IMR-90 (cell line): Measurements from ENCODE around the gene EMD. TPM values are rescaled to one million over a fixed set of nuclear protein-coding genes. Genes with fewer than 3 reads are reported as not detected.

Experiments
- ATAC-seq: fragments of 200-7000 bp; cut with Tn5 transposase; 2 replicates; pipeline ENCODE4 v1.9.1; 2020; ENCODE audit warnings: low read depth, mild to moderate bottlenecking, moderate library complexity
- BruUV-seq: library from RNA; stranded (reverse); fragments of 400-500 nt; replicated peaks from 2 replicates; lab custom pipeline; 2021; lab: Mats Ljungman, UMichigan
- CTCF ChIA-PET: fragments of 300-600 bp; formaldehyde crosslinking; extraction: SDS; loops from one replicate; lab custom pipeline; 2021; ENCODE audit warnings: antibody characterized with exemption; lab: Yijun Ruan, JAX
- POLR2A ChIA-PET: fragments of 300-600 bp; sonication (Branson Sonifier 250); formaldehyde crosslinking; loops from one replicate; lab custom pipeline; 2022; ENCODE audit warnings: antibody characterized with exemption; ENCODE audit not compliant: unreplicated experiment; lab: Charles Lee
- DNase-seq: peaks from one replicate; pipeline ENCODE4 v3.0.0; 2013
- H2AFZ ChIP-seq: replicated peaks from 2 replicates; pipeline ENCODE3; 2013; ENCODE audit warnings: low read length, mild to moderate bottlenecking; ENCODE audit not compliant: poor library complexity
- H2AK5ac ChIP-seq: 2 replicates; pipeline ENCODE4 v1.6.1; 2013; ENCODE audit warnings: low read depth, low read length, inconsistent platforms
- H2AK9ac ChIP-seq: replicated peaks from 2 replicates; pipeline ENCODE3; 2013; ENCODE audit warnings: mild to moderate bottlenecking, low read depth, low read length, moderate library complexity; ENCODE audit not compliant: poor library complexity
- H2BK120ac ChIP-seq: 2 replicates; pipeline ENCODE4 v1.6.1; 2013; ENCODE audit warnings: low read depth, low read length, inconsistent platforms
- H2BK15ac ChIP-seq: 3 replicates; pipeline ENCODE4 v1.6.1; 2013; ENCODE audit warnings: low read depth, low read length, inconsistent platforms
- H2BK20ac ChIP-seq: 2 replicates; pipeline ENCODE4 v1.6.1; 2013; ENCODE audit warnings: low read depth, mild to moderate bottlenecking, inconsistent platforms, low read length, moderate library complexity
- H2BK5ac ChIP-seq: 2 replicates; pipeline ENCODE4 v1.6.1; 2013; ENCODE audit warnings: mild to moderate bottlenecking, low read depth, low read length, inconsistent platforms; ENCODE audit not compliant: poor library complexity, severe bottlenecking
- H3K14ac ChIP-seq: replicated peaks from 2 replicates; pipeline ENCODE4 v1.6.1; 2013; ENCODE audit warnings: low read depth, low read length, inconsistent platforms
- H3K18ac ChIP-seq: 2 replicates; pipeline ENCODE4 v1.6.1; 2013; ENCODE audit warnings: low read depth, low read length, control low read depth
- H3K23ac ChIP-seq: 2 replicates; pipeline ENCODE4 v1.6.1; 2013; ENCODE audit warnings: low read depth, low read length, inconsistent platforms
- H3K27ac ChIP-seq: 2 replicates; pipeline ENCODE4 v1.5.1; 2013; ENCODE audit warnings: mild to moderate bottlenecking, control low read depth, low read length; ENCODE audit not compliant: insufficient read depth
- H3K27me3 ChIP-seq: 2 replicates; pipeline ENCODE4 v1.6.1; 2013; ENCODE audit warnings: low read length; ENCODE audit not compliant: control insufficient read depth, insufficient read depth
- H3K36me3 ChIP-seq: 2 replicates; pipeline ENCODE4 v1.6.1; 2013; ENCODE audit warnings: low read length, mixed read lengths; ENCODE audit not compliant: control insufficient read depth, insufficient read depth
- H3K4ac ChIP-seq: 2 replicates; pipeline ENCODE4 v1.6.1; 2013; ENCODE audit warnings: low read depth, low read length, inconsistent platforms
- H3K4me1 ChIP-seq: 2 replicates; pipeline ENCODE4 v1.6.1; 2013; ENCODE audit warnings: low read length, mixed read lengths; ENCODE audit not compliant: control insufficient read depth, insufficient read depth
- H3K4me2 ChIP-seq: 2 replicates; pipeline ENCODE4 v1.6.1; 2013; ENCODE audit warnings: low read depth, mild to moderate bottlenecking, control low read depth, low read length, moderate library complexity
- H3K4me3 ChIP-seq: 2 replicates; pipeline ENCODE4 v1.5.1; 2013; ENCODE audit warnings: low read depth, mild to moderate bottlenecking, control low read depth, low read length, moderate library complexity; ENCODE audit not compliant: insufficient read depth
- H3K56ac ChIP-seq: 2 replicates; pipeline ENCODE4 v1.6.1; 2013; ENCODE audit warnings: low read length, inconsistent platforms; ENCODE audit not compliant: insufficient read depth; ENCODE audit errors: extremely low read depth
- H3K79me1 ChIP-seq, 2 experiments: 2 replicates each; pipeline ENCODE4 v1.6.1; 2013; ENCODE audit warnings: low read length in 2 of 2, inconsistent platforms in 1 of 2, low read depth in 1 of 2
- H3K9ac ChIP-seq: 2 replicates; pipeline ENCODE4 v1.6.1; 2013; ENCODE audit warnings: low read depth, low read length, control low read depth
- H3K9me1 ChIP-seq: 2 replicates; pipeline ENCODE4 v1.6.1; 2013; ENCODE audit warnings: low read length, inconsistent platforms; ENCODE audit not compliant: insufficient read depth
- H3K9me3 ChIP-seq: 2 replicates; pipeline ENCODE4 v1.6.1; 2013; ENCODE audit warnings: low read length; ENCODE audit not compliant: control insufficient read depth, insufficient read depth
- H4K20me1 ChIP-seq: 2 replicates; pipeline ENCODE4 v1.6.1; 2013; ENCODE audit warnings: low read length, inconsistent platforms; ENCODE audit not compliant: insufficient read depth
- H4K5ac ChIP-seq: 2 replicates; pipeline ENCODE4 v1.6.1; 2013; ENCODE audit warnings: mild to moderate bottlenecking, low read depth, low read length, control low read depth
- H4K8ac ChIP-seq, 2 experiments: 2 replicates each; pipeline ENCODE4 v1.6.1; 2013; ENCODE audit warnings: low read depth in 2 of 2, low read length in 2 of 2, control low read depth in 1 of 2, inconsistent platforms in 1 of 2
- H4K91ac ChIP-seq: 2 replicates; pipeline ENCODE4 v1.6.1; 2013; ENCODE audit warnings: low read depth, low read length, inconsistent platforms; ENCODE audit not compliant: insufficient read depth
- BHLHE40 ChIP-seq: fragments of 150-350 bp; IDR thresholded peaks from 2 replicates; pipeline ENCODE4 v1.6.1; 2016; ENCODE audit warnings: mild to moderate bottlenecking, low read depth, low read length
- CEBPB ChIP-seq: IDR thresholded peaks from 2 replicates; pipeline ENCODE4 v1.6.1; 2012; ENCODE audit warnings: low read depth, low read length, improper control_type of control experiment
- CHD1 ChIP-seq: IDR thresholded peaks from 2 replicates; pipeline ENCODE4 v1.6.1; 2012; ENCODE audit warnings: low read depth, low read length, improper control_type of control experiment
- FOS ChIP-seq: fragments of 150-350 bp; IDR thresholded peaks from 2 replicates; pipeline ENCODE4 v1.6.1; 2016; ENCODE audit warnings: low read depth, low read length
- MAFK ChIP-seq: IDR thresholded peaks from 2 replicates; pipeline ENCODE4 v1.6.1; 2012; ENCODE audit warnings: low read depth, low read length, improper control_type of control experiment
- MXI1 ChIP-seq: IDR thresholded peaks from 2 replicates; pipeline ENCODE4 v1.6.1; 2012; ENCODE audit warnings: low read depth, mild to moderate bottlenecking, low read length, moderate library complexity, borderline replicate concordance
- POLR2A ChIP-seq: IDR thresholded peaks from 2 replicates; pipeline ENCODE4 v1.6.1; 2012; ENCODE audit warnings: mild to moderate bottlenecking, low read depth, low read length
- RAD21 ChIP-seq: IDR thresholded peaks from 2 replicates; pipeline ENCODE4 v1.6.1; 2012; ENCODE audit warnings: low read length, improper control_type of control experiment
- RCOR1 ChIP-seq: IDR thresholded peaks from 2 replicates; pipeline ENCODE4 v1.6.1; 2012; ENCODE audit warnings: mild to moderate bottlenecking, low read length, improper control_type of control experiment; ENCODE audit not compliant: insufficient replicate concordance
- RFX5 ChIP-seq: IDR thresholded peaks from 2 replicates; pipeline ENCODE4 v1.8.0; 2012; ENCODE audit warnings: low read depth, mild to moderate bottlenecking, low read length, moderate library complexity
- SMC3 ChIP-seq: fragments of 150-350 bp; IDR thresholded peaks from 2 replicates; pipeline ENCODE4 v1.6.1; 2016; ENCODE audit warnings: low read depth, mild to moderate bottlenecking, antibody characterized with exemption, low read length, moderate library complexity
- USF2 ChIP-seq: fragments of 150-350 bp; IDR thresholded peaks from 2 replicates; pipeline ENCODE4 v1.6.1; 2017; ENCODE audit warnings: mild to moderate bottlenecking, antibody characterized with exemption, low read length, low read depth
- WGBS, 2 experiments: methylation state at CpG; one replicate each; pipeline versions ENCODE4 v1.1.5 to v1.1.7; 2013; ENCODE audit warnings: missing lambda C conversion rate in 2 of 2; ENCODE audit not compliant: insufficient read length in 1 of 2; ENCODE audit errors: extremely low coverage in 2 of 2; 5-methylcytosine and 5-hydroxymethylcytosine counted together
- dilution Hi-C: fragments of 300-500 bp; cut with HindIII; formaldehyde crosslinking; loops from one replicate; pipeline ENCODE4 v1.14.3; 2018; ENCODE audit warnings: low sequenced_read_pairs; ENCODE audit not compliant: unreplicated experiment
- in situ Hi-C: fragments of 300-500 bp; cut with MboI; formaldehyde crosslinking; loops from 3 replicates; pipeline ENCODE4 v1.14.3; 2019; ENCODE audit warnings: low sequenced_read_pairs, inconsistent platforms, mixed read lengths
- intact Hi-C: fragments of 100-400 bp; cut with micrococcal nuclease; formaldehyde crosslinking; loops from 2 replicates; pipeline ENCODE4 v1.10.0; 2022
- polyA plus RNA-seq, 3 experiments: library from polyadenylated mRNA; depleted of rRNA; stranded (reverse); fragments of >200 nt; gene quantifications; 2 replicates each; pipeline ENCODE4 v1.2.3, GENCODE V29; 2012; ENCODE audit warnings: low replicate concordance in 1 of 3
- total RNA-seq: library from RNA; depleted of rRNA; stranded (reverse); fragments of >200 nt; gene quantifications from 2 replicates; pipeline ENCODE4 v1.2.3, GENCODE V29; 2012
- TF ChIP-seq, protein P1 (sequence below): fragments of 150-350 bp; IDR thresholded peaks from 2 replicates; pipeline ENCODE4 v1.6.1; 2016; ENCODE audit warnings: low read depth, mild to moderate bottlenecking, low read length, moderate library complexity, borderline replicate concordance
- TF ChIP-seq, protein P2 (sequence below): conservative IDR thresholded peaks from 2 replicates; pipeline ENCODE4 v1.5.1; 2012; ENCODE audit warnings: mild to moderate bottlenecking, low read depth, low read length, improper control_type of control experiment

Gene EMD
- total and polyA plus RNA-seq, 2 of the 4 experiments (the other 2 are of a cell fraction), result 9.9 to 80.6 TPM

GRCh38 chrX:154333837-154334271, 45.2 kb upstream of the EMD start:
- in situ Hi-C loops (no loop called here), dilution Hi-C loops (no loop called here), intact Hi-C loops (no loop called here)
- CTCF ChIA-PET, result no interaction called here
- Histone ChIP-seq H2BK15ac (no peak overlapping the region), H4K91ac (no peak overlapping the region), H3K4me2 (no peak overlapping the region), H3K4ac (no peak overlapping the region), H3K36me3 (no peaks in the 10 kb centered on the region), H3K4me1 (peaks cover 1% of the 10 kb centered on the region; the same call in 1 of the 2 replicates), H2AK5ac (no peak overlapping the region), H3K4me3 (no peak overlapping the region), H4K8ac (no peak overlapping the region), H3K27me3 (peaks cover 19% of the 10 kb centered on the region), H3K27ac (no peak overlapping the region), H4K20me1 (no peaks in the 10 kb centered on the region; the same call in 1 of the 2 replicates), H2BK5ac (no peak overlapping the region), H2AK9ac (no peak overlapping the region), H2BK20ac (no peak overlapping the region), H3K9ac (no peak overlapping the region), H3K18ac (no peak overlapping the region), H2AFZ (no peak overlapping the region), H2BK120ac (no peak overlapping the region), H4K5ac (no peak overlapping the region), H3K9me3 (peaks cover 2% of the 10 kb centered on the region; the same call in 1 of the 2 replicates), H3K9me1 (no peaks in the 10 kb centered on the region), H3K79me1 (no peaks in the 10 kb centered on the region), H3K23ac (no peak overlapping the region), H3K56ac (no peak overlapping the region), H3K14ac (no peak overlapping the region)
- no TSS peak for BruUV-seq
- no peak for DNase-seq
- TF ChIP-seq RAD21 (no peak), MXI1 (no peak), BHLHE40 (no peak), POLR2A (no peak), SMC3 (no peak), FOS (no peak), RCOR1 (no peak), CEBPB (no peak), USF2 (no peak), CHD1 (no peak), MAFK (no peak), RFX5 (no peak)
- TF ChIP-seq, protein P1, sequence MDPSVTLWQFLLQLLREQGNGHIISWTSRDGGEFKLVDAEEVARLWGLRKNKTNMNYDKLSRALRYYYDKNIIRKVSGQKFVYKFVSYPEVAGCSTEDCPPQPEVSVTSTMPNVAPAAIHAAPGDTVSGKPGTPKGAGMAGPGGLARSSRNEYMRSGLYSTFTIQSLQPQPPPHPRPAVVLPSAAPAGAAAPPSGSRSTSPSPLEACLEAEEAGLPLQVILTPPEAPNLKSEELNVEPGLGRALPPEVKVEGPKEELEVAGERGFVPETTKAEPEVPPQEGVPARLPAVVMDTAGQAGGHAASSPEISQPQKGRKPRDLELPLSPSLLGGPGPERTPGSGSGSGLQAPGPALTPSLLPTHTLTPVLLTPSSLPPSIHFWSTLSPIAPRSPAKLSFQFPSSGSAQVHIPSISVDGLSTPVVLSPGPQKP, result no peak
- TF ChIP-seq, protein P2, sequence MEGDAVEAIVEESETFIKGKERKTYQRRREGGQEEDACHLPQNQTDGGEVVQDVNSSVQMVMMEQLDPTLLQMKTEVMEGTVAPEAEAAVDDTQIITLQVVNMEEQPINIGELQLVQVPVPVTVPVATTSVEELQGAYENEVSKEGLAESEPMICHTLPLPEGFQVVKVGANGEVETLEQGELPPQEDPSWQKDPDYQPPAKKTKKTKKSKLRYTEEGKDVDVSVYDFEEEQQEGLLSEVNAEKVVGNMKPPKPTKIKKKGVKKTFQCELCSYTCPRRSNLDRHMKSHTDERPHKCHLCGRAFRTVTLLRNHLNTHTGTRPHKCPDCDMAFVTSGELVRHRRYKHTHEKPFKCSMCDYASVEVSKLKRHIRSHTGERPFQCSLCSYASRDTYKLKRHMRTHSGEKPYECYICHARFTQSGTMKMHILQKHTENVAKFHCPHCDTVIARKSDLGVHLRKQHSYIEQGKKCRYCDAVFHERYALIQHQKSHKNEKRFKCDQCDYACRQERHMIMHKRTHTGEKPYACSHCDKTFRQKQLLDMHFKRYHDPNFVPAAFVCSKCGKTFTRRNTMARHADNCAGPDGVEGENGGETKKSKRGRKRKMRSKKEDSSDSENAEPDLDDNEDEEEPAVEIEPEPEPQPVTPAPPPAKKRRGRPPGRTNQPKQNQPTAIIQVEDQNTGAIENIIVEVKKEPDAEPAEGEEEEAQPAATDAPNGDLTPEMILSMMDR, result no peak
- WGBS, 2 experiments, result 100% methylated on average over 1 of the region's 6 CpGs; no CpG with 5 or more reads in 1 of the 2 experiments
- POLR2A ChIA-PET, result no interaction called here
- ATAC-seq, result no peak
